RCC 7860 (cell line): ENCODE data around the gene C13orf42.
"Not testable (repeated sequence)": the region's sequence is repeated elsewhere in the genome, so short reads cannot be mapped to it uniquely, and the experiment has no call there.

Source experiments
- DNase-seq: peaks from one replicate; pipeline ENCODE4 v3.0.0-alpha.2; 2015; ENCODE audit warnings: low spot score
- FAIRE-seq: peaks from 2 replicates; lab custom pipeline; 2012; peaks lifted over from hg19 to GRCh38; lab: Jason Lieb, UNC

The C13orf42 gene

GRCh38 chr13:51122868-51123566, 11.9 kb upstream of the C13orf42 start:
- DNase-seq (no peak), FAIRE-seq (no peak)

GRCh38 chr13:51120873-51121272, 9.8 kb upstream of the C13orf42 start:
- DNase-seq, FAIRE-seq: not testable (repeated sequence)

GRCh38 chr13:51118809-51119431, 7.8 kb upstream of the C13orf42 start:
- DNase-seq (no peak), FAIRE-seq (no peak)

- FAIRE-seq = no peak
Observed at GRCh38 chr13:51113969-51114368, 2.9 kb upstream of the C13orf42 start.

GRCh38 chr13:51113186-51113881, 2.3 kb upstream of the C13orf42 start:
- no peak for DNase-seq
- no peak for FAIRE-seq

More at GRCh38 chr13:51113969-51114368, 2.9 kb upstream of the C13orf42 start:
- no peak for DNase-seq

GRCh38 chr13:51112771-51113170, 1.7 kb upstream of the C13orf42 start:
- FAIRE-seq (no peak), DNase-seq (no peak)

- FAIRE-seq = no peak
Observed at GRCh38 chr13:51111997-51112396, 923 bp upstream of the C13orf42 start.

GRCh38 chr13:51107996-51108395, 3.1 kb downstream of the C13orf42 start:
- no peak for DNase-seq
- FAIRE-seq = no peak

More at GRCh38 chr13:51111997-51112396, 923 bp upstream of the C13orf42 start:
- no peak for DNase-seq

- FAIRE-seq = no peak
- no peak for DNase-seq
Observed at GRCh38 chr13:51105046-51105445, 6.0 kb downstream of the C13orf42 start.

GRCh38 chr13:51101636-51102235, 9.3 kb downstream of the C13orf42 start:
- FAIRE-seq (no peak), DNase-seq (no peak)

- FAIRE-seq (no peak), DNase-seq (no peak)
Observed at GRCh38 chr13:51097353-51098043, 13.6 kb downstream of the C13orf42 start.

- no peak for FAIRE-seq
- no peak for DNase-seq
Observed at GRCh38 chr13:51096131-51096530, 14.9 kb downstream of the C13orf42 start.

- FAIRE-seq (no peak), DNase-seq (no peak)
Observed at GRCh38 chr13:51093574-51093973, 17.5 kb downstream of the C13orf42 start.

GRCh38 chr13:51091839-51092238, 19.2 kb downstream of the C13orf42 start:
- DNase-seq = no peak
- no peak for FAIRE-seq

- DNase-seq (no peak), FAIRE-seq (no peak)
Observed at GRCh38 chr13:51083706-51084105, 27.4 kb downstream of the C13orf42 start.

- DNase-seq, FAIRE-seq: not testable (repeated sequence)
Observed at GRCh38 chr13:51080478-51081065, 30.5 kb downstream of the C13orf42 start.

GRCh38 chr13:51071493-51071892, 39.6 kb downstream of the C13orf42 start:
- FAIRE-seq (no peak), DNase-seq (no peak)

GRCh38 chr13:51070005-51070649, 40.9 kb downstream of the C13orf42 start:
- no peak for FAIRE-seq
- peak; percentile 16 for DNase-seq

- FAIRE-seq = no peak
- no peak for DNase-seq
Observed at GRCh38 chr13:51068501-51068900, 42.6 kb downstream of the C13orf42 start.

- FAIRE-seq (no peak), DNase-seq (no peak)
Observed at GRCh38 chr13:51067706-51068105, 43.4 kb downstream of the C13orf42 start.
